NCI-H187 treated with DMSO at 0.1 percent for 48 hours (cell line): ENCODE results near the gene MVB12B.
"Not testable (repeated sequence)": the region's sequence is repeated elsewhere in the genome, so short reads cannot be mapped to it uniquely, and the experiment has no call there.

Experiments
- DNase-seq: peaks from one replicate; lab custom pipeline; 2025; lab: John Stamatoyannopoulos, UW

The MVB12B gene

GRCh38 chr9:126472948-126473298 lies 146.3 kb downstream of the MVB12B start:
- DNase-seq = no peak

- no peak for DNase-seq
Measured at GRCh38 chr9:126474206-126474765, 147.7 kb downstream of the MVB12B start.

DNA sequence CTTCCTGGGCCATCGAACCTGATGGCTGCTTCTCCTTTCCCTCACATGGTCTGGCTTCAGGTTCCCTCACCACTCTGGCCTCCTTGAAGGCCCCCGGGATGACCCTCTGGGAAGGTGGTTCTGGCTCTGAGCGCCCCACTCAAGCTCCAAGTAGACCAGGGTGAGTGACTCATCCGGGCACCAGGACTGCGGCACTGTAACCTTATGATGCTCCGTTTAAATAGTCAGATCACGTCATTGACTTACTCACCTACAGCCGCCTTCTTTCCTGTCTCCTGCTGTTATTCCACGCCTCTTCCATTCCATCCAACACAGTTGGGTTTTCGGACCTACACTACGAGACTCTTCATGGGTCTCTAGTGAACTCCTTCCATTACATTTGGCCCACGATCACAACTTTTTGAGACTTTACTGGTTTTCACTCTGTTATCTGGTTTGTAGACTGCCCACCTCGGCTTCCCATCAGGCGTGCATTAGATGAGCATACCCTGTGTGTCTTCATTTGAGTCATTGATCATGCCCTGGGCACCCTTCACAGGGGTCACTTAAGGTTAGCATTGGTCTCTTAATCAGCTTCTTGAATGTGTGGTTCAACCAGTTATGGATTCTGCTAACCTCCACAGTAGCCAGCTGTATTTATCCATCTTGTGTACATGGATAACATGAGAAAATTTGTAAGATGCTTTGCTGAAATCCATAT lies 148.3 kb downstream of the MVB12B start:
- DNase-seq = no peak

GRCh38 chr9:126475933-126476555 lies 149.4 kb downstream of the MVB12B start:
- DNase-seq = no peak

- DNase-seq = not testable (repeated sequence)
Measured at GRCh38 chr9:126477432-126477831, 150.8 kb downstream of the MVB12B start.

DNA sequence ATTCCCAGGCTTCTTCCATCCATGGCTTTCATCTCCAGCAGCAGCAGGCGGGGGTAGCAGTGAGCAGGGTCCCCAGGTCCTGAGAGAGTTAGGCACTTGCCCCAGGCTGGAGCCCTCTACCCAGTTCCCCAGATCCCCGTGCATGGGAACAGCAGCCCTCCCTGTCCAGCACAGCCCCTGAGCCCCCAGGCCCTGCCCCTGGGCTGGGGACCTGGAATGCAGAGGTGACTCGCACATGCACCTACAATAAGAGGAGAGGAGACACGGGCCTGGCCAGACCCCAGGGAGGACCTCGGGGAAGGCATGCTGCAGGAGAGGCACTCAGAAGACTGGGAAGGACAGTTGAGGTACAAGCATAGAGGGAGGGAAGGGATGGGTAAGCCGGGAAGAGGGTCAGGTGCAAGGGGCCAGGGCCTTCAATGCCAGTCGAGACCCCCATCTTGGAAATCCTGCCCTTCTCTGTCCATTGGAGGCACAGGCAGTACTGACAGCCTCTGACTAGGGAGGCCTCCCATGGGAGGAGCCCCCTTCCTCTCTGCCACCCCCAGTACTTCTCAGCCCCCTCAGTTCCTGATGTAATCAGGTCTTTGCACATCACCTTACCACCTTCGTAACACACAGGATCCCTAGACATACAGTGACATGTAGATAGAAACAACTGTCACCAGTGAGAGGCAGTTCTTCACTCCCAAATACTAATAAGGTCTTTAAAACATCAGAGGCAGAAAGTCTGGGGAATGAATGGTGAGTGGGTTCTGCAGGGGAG lies 151.8 kb downstream of the MVB12B start:
- DNase-seq = no peak

GRCh38 chr9:126479515-126479914 lies 152.9 kb downstream of the MVB12B start:
- DNase-seq = no peak

GRCh38 chr9:126480813-126481212 lies 154.2 kb downstream of the MVB12B start:
- DNase-seq = no peak

- DNase-seq = no peak
Measured at GRCh38 chr9:126481862-126482261, 155.2 kb downstream of the MVB12B start.

GRCh38 chr9:126482361-126483044 lies 155.9 kb downstream of the MVB12B start:
- no peak for DNase-seq

- DNase-seq = no peak
Measured at GRCh38 chr9:126483468-126484073, 156.9 kb downstream of the MVB12B start.

- DNase-seq = no peak
Measured at GRCh38 chr9:126485662-126486061, 159.0 kb downstream of the MVB12B start.

- DNase-seq = no peak
Measured at GRCh38 chr9:126486276-126486675, 159.6 kb downstream of the MVB12B start.

- no peak for DNase-seq
Measured at GRCh38 chr9:126487856-126488255, 161.2 kb downstream of the MVB12B start.

DNA sequence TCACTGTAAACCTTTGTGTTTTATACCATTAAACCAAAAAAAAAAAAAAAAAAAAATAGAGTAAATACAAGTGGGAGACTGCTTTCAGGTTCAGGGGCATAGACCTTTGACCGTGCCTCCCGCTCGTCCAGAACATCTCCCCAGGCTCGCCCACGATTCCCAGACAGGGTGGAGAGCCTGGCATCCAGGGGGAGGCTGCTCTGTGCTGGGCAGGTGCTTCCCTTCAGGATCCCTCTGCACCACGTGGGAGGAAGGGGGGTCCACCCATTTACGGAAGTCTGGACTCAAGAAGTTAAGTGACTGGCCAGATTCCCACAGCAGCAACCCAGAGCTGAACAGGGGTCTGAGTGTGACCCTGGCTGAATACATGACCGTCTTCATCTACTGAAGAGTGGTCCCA lies 161.7 kb downstream of the MVB12B start:
- no peak for DNase-seq

- DNase-seq = no peak
Measured at GRCh38 chr9:126488881-126489404, 162.3 kb downstream of the MVB12B start.

- no peak for DNase-seq
Measured at GRCh38 chr9:126489581-126490213, 163.1 kb downstream of the MVB12B start.

DNA sequence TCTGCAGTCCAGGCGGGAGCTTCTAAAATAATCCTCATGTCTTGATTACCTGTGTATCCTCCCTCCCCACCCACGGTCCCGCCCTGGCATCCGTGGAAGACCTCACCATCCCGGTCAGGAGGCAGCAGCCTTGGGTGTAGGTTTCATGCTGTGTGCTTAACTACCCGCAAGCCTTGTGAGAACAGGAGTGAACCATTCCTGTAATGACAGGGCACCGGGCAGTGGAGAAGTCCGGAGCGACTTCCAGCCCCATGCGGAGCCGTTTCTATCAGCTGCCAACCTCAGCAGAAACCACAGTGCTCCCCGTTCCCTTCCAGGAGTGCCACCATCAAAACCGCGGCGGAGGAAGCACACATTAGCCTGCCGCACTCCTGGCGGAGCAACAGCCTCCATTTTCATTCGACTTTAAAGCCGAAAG lies 163.6 kb downstream of the MVB12B start:
- DNase-seq = no peak

- DNase-seq = no peak
Measured at GRCh38 chr9:126490871-126491567, 164.4 kb downstream of the MVB12B start.

- no peak for DNase-seq
Measured at GRCh38 chr9:126491568-126491879, 164.9 kb downstream of the MVB12B start.

DNA sequence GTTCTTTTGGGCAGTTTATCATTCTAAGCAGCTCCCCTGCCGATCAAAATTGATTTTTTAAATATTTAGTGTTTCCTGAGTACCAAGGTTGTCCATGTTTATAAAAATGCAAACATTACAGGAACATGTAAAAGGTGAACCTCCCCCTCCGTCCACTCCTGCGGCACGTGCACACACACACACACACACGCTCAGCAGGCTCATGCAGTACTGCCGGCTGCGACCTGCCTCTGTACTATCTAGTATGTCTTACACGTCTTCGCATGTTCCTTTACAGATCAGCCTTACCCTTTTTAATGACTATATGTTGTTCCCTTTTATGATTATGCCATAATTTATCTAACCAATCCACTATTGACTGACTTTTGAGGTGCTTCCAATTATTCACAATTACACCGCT lies 165.3 kb downstream of the MVB12B start:
- DNase-seq = no peak
